NCI-H2029 treated with DMSO at 0.1 percent for 48 hours (cell line): ENCODE data around the gene FHOD3.
A peak's percentile ranks its signal among the peaks of the same experiment; 100 is the strongest.
"Not testable (repeated sequence)": the region's sequence is repeated elsewhere in the genome, so short reads cannot be mapped to it uniquely, and the experiment has no call there.

Source experiments
- DNase-seq: peaks from one replicate; lab custom pipeline; 2025; lab: John Stamatoyannopoulos, UW

Gene FHOD3

DNA sequence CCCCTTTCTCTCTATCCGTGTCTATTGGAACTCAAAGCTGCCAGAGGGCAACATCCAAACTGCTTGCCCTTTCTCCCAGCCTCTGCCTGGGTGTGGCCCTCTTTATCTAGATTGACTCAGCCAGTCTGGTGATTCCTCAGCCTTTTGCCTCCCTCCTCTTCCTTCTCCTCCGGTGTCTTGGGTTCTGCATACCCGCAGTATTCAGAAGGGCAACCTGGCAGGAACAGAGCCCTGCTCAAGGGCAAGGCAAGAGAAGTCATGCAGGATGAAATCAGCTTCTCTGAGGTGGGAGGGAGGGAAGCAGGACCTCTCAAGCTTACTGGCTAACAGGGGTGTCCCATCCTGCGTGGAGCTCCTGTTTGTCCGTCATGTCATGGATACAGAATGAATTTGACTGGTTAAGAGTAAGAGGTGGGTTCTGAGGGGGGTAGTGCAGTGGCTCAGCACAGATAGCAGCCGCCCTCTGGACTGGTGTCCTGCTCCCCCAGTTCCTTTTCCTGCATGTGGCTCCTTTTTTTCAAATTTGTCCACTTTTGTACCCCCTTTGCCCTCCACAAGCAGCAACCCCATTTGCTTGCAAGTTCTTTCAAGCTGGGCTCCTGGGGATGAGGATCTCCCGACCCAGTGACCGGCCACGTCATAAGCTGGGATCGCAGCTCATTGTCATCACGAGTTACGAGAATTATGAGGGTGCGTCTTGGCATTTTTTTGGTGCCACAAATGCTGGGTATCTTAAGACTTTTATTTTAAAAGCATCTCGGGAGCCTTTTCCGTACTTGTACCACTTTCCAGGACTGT lies 154.1 kb downstream of the FHOD3 start:
- DNase-seq = no peak

DNA sequence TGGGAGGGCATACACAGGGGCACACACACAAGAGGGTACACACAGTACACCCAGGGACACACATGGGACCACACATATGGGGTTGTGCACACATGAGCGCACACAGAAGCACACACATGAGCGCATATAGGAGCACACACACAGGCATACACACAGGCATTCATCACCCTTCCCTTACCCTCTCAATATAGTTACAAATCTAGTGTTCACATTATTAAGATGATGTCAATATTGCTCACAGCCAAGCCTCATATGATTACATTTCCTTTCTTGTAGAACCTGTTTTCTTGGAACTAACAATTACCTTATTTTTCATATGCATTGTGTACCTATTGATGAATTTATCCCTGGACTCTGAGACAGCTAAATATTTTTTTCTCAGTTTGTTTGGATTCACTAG lies 156.7 kb downstream of the FHOD3 start:
- DNase-seq = no peak

DNA sequence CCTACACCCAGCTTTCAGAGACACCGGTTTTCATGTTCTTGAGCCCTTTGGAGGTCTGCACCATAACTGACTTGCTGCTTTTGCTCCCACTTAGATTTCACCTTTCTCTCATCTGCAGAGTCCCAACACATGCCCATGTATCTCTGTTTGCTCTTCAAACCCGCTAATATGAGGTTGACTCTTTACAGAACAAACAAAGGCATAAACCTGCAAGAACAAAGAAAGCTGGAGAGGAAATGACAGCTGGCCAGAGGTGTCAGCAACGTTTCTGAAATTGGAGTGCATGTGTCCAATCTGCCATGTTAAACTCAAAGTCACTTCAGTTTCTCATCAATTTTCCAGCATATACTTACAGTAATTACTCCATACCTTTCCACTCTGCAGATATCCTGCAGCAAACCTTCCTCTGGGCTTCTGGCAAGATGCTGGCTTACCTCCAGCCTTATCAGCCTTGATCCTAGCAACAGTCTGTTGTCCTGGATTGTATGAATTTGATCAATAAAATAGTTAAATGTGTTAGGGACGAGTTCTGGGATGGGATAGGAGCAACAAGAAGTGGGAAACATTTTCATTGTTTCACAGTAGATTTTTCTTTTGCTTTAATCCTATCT lies 157.4 kb downstream of the FHOD3 start:
- peak; percentile 55 for DNase-seq

GRCh38 chr18:36455931-36456330 lies 158.4 kb downstream of the FHOD3 start:
- DNase-seq = no peak

DNA sequence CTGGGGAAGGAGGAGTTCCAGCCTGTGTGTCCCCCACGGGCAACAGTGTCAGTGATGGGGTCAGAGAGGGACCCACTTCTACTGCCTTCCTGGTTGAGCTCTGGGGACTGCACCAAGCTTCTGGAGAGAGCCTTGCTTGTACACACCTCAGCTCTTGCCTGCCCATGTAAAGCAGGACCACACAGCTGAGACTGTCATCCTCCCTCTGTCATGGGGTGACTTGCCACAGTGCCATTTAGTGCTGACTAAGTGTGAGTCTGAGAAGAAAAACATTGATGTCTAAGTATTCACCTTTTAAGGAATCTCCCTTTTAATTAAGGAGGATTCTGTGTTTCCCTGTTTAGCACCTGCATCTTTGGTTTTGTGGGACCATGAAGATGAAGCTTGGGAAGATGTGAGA lies 159.1 kb downstream of the FHOD3 start:
- no peak for DNase-seq

DNA sequence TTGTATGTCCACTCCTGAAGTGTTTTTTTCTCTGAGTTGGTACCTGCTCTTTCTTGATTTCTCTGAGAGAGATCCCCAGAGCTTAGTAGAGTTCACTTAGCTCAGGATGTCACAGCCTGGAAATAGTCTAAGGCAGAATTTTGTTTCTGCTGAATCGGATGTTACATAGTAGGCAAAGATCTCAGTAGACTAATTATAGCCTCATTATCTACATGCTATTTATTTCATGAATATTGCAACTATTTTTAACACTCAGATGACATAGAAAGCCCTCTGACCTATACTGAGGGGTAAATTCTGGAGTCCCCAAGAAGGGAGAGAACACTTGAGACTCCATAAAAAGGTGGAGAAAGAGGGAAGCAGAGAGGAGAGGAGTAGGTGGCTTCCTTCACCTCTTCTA lies 160.2 kb downstream of the FHOD3 start:
- no peak for DNase-seq

DNA sequence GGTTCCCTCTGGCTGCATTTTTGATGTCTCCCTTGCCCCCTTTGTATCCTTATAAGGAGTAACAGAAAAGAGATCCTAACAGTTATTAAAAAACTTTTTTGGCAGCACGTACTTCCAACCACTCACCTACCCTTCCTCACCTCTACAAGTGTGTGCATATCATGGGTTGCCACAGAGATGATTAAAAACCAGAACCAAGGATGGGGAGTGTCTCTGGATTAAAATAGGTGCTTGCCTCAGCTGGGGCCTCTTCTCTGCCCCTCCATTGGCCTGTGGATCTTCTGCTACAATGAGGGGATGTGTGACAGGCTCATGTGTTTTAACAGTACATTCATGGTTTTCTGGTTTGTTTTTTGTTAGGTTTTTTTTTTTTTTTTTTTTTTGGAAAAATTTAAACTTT lies 160.8 kb downstream of the FHOD3 start:
- DNase-seq = no peak

- DNase-seq = no peak
Observed at GRCh38 chr18:36459203-36459602, 161.7 kb downstream of the FHOD3 start.

GRCh38 chr18:36459786-36460185 lies 162.3 kb downstream of the FHOD3 start:
- no peak for DNase-seq

GRCh38 chr18:36460324-36460850 lies 162.9 kb downstream of the FHOD3 start:
- DNase-seq = no peak

GRCh38 chr18:36460854-36461253 lies 163.3 kb downstream of the FHOD3 start:
- no peak for DNase-seq

DNA sequence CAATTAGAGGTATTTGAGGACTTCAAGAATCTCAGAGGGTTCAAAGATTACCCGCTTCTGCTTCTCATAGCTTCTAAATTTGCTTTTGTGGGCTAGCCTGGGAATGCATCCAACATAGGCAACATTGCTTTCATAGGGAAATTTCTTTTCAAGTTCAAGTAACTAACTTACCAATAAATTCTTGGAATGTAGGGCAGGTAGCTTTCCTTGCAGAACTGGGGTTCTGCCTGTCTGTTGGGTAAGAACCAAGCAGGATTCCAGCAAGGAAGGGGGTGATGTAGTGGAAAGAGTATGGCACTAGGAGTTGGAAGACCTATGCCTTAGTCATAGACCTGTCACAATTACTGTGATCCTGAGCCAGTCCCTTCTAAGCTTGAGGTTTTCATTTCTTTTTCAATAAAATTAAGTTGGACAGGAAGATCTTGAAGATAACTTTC lies 164.1 kb downstream of the FHOD3 start:
- no peak for DNase-seq

- DNase-seq = not testable (repeated sequence)
Observed at GRCh38 chr18:36463516-36463915, 166.0 kb downstream of the FHOD3 start.

- peak; percentile 60 for DNase-seq
Observed at GRCh38 chr18:36464126-36464651, 166.7 kb downstream of the FHOD3 start.

GRCh38 chr18:36465276-36465675 lies 167.8 kb downstream of the FHOD3 start:
- DNase-seq = no peak

DNA sequence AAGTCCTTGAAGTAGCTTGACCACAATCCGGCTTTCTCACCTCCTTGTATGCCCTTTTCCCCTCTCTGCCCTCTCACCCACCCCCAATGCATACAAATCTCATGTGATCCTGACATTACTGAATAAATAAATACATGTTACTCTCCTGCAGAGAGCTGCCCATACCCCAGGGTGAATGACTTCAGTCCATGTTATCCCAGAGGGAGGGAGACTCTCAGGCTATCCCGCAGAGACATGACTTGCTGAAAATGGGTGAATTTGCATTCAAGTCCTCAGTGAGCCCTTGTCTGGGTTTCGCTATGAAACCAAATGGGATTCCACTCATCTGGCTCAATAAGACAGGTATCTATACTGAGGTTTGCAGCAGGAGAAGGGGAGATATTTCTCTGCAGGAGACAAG lies 168.5 kb downstream of the FHOD3 start:
- DNase-seq = no peak

DNA sequence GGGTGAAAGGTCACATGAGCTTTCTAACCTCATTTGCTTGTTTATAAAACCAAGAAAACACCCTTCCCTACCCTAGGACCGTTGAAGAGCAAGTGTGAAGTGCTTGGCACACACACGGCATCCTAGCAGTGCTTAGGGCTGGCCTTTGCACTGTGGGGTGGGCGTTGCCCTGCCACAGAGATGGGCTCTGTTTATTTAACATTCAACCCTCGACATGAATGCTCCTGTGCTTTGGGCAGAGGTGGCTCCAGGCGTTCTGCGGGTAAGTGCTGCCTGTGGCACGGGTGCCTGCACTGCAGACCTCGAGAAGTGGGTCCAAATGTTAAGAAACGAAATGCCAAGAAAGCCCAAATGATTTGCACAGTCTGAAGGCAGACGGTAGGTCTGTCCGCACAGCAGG lies 170.1 kb downstream of the FHOD3 start:
- no peak for DNase-seq

DNA sequence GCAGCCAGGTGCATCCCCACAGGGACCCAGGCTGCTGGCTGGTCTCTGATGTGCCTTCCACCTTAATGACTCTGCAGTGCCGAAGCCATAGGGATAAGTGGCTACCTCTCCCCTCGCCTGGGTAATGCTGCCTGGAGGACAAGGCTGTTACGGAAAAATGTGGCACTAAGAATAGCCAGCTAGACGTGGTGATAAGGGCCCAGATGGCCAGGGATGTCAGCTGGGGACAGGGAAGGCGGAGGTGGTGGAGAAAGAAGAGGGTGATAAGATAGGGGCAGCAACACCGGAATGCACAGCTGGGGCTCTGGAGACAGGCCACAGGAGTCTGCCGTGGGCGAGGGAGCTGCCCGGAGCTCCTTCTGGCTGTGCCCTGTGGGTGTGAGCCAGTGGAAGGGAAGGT lies 170.6 kb downstream of the FHOD3 start:
- no peak for DNase-seq

GRCh38 chr18:36469461-36469860 lies 171.9 kb downstream of the FHOD3 start:
- no peak for DNase-seq

- DNase-seq = no peak
Observed at GRCh38 chr18:36470896-36471295, 173.4 kb downstream of the FHOD3 start.

DNA sequence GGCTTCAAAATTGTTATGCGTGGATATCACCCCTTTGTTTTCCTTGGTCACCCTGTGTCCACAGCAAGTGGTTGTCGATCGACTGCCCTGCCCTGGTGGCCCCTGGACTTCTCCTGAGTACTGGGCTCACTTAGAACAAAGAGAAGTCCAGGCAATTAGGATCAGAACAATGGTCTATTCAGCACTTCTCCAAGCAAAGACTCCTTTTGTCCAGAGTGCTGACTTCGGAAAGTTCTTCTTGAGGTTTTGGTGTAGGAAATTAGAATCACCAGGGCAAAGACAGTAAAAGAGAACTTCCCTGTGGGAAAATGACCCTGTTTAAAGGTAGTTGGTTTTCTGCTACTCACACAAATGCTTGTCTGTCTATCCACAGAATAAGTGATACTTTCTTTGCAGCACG lies 173.9 kb downstream of the FHOD3 start:
- no peak for DNase-seq

GRCh38 chr18:36476433-36476832 lies 178.9 kb downstream of the FHOD3 start:
- no peak for DNase-seq

GRCh38 chr18:36477776-36478175 lies 180.3 kb downstream of the FHOD3 start:
- no peak for DNase-seq
